Suprapubic skin (tissue), 4 donors: ENCODE measurements around the gene GNAL. TPM values are rescaled to one million over a fixed set of nuclear protein-coding genes. Genes with fewer than 3 reads are reported as not detected.

Source experiments
- DNase-seq, 2 donors: peaks; one replicate each; pipeline ENCODE4 v3.0.0-alpha.2; 2019; ENCODE audit warnings: low spot score in 2 of 2
- H3K27ac ChIP-seq: fragments of 200-600 bp; sonication (generic); one replicate; pipeline ENCODE4 v1.5.1; 2019
- H3K27me3 ChIP-seq: fragments of 200-600 bp; sonication (generic); one replicate; pipeline ENCODE4 v1.5.1; 2019
- H3K36me3 ChIP-seq: fragments of 200-600 bp; sonication (generic); one replicate; pipeline ENCODE4 v1.5.1; 2019
- H3K4me1 ChIP-seq: fragments of 200-600 bp; sonication (generic); one replicate; pipeline ENCODE4 v1.5.1; 2019
- H3K4me3 ChIP-seq: fragments of 200-600 bp; sonication (generic); one replicate; pipeline ENCODE4 v1.5.1; 2019; ENCODE audit warnings: mild to moderate bottlenecking
- H3K9me3 ChIP-seq: fragments of 200-600 bp; sonication (generic); one replicate; pipeline ENCODE4 v1.5.1; 2019
- CTCF ChIP-seq, 2 donors: fragments of 200-600 bp in 1 of 2; fragments of 450-650 bp in 1 of 2; sonication (generic) in 1 of 2; IDR thresholded peaks; one replicate each; pipeline ENCODE4 v1.5.1; 2016 to 2019; ENCODE audit warnings: antibody characterized with exemption in 2 of 2, mild to moderate bottlenecking in 1 of 2, moderate library complexity in 1 of 2
- EP300 ChIP-seq: sonication (generic); formaldehyde crosslinking; IDR thresholded peaks from one replicate; pipeline ENCODE4 v1.6.1; 2017; ENCODE audit warnings: antibody characterized with exemption
- POLR2A ChIP-seq, 2 donors: fragments of 450-650 bp; IDR thresholded peaks; one replicate each; pipeline ENCODE4 v1.6.1; 2017; ENCODE audit warnings: antibody characterized with exemption in 2 of 2, mild to moderate bottlenecking in 2 of 2, moderate library complexity in 2 of 2
- POLR2AphosphoS5 ChIP-seq, 3 donors: sonication (generic); formaldehyde crosslinking; IDR thresholded peaks; one replicate each; pipeline ENCODE4 v1.6.1; 2017; ENCODE audit warnings: antibody characterized with exemption in 3 of 3
- WGBS: methylation state at CpG from one replicate; pipeline ENCODE4 v1.1.5; 2018; 5-methylcytosine and 5-hydroxymethylcytosine counted together
- total RNA-seq, 4 donors: library from RNA; depleted of rRNA; stranded (reverse); fragments of >200 nt; gene quantifications; one replicate each; pipeline ENCODE4 v1.1.0, GENCODE V29; 2016

GNAL gene
- total RNA-seq, 4 donors from 2014 or later, result 8.7 to 17.2 (median 15.0) TPM

DNA sequence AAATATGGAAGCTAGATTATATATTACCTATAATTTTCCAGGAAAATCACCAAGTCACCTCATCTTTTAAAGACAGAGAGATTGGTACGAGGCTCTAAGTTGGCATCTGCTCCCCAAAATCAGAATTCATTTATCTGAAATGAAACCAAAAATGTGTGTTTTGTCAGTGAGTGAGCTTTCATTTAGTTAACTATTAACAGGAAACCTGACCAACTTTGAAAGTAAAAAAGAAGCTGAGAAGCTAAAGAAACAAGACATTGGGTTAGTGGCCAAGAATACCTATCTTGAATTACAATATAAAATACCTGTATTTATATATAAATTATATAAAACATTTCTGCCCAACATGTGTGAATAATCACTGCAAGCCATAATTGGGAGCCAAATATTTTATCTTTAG is 217.1 kb downstream of the GNAL start:
- no peaks in the 10 kb centered on the region for H3K9me3 ChIP-seq
- no peak for DNase-seq
- H3K4me1 ChIP-seq, result peaks cover 26% of the 10 kb centered on the region
- peaks cover 17% of the 10 kb centered on the region for H3K36me3 ChIP-seq
- H3K4me3 ChIP-seq, result no peak overlapping the region
- 91% methylated on average over 1 of the region's 1 CpG for WGBS
- no peaks in the 10 kb centered on the region for H3K27me3 ChIP-seq
- no peak overlapping the region for H3K27ac ChIP-seq
- TF ChIP-seq EP300 (no peak), POLR2A (IDR thresholded peaks at IDR 0.05) (no peak), CTCF (IDR thresholded peaks at IDR 0.05) (no peak), POLR2AphosphoS5 (IDR thresholded peaks at IDR 0.05) (no peak)

- peaks cover 14% of the 10 kb centered on the region for H3K36me3 ChIP-seq
- H3K9me3 ChIP-seq, result no peaks in the 10 kb centered on the region
- no peak for DNase-seq
- no peak for TF ChIP-seq CTCF (IDR thresholded peaks at IDR 0.05)
- TF ChIP-seq POLR2A (IDR thresholded peaks at IDR 0.05), result no peak
- TF ChIP-seq EP300, result no peak
- no peak for TF ChIP-seq POLR2AphosphoS5 (IDR thresholded peaks at IDR 0.05)
- H3K4me3 ChIP-seq, result peak overlapping the region; percentile 90
- WGBS, result 62% methylated on average over 20 of the region's 20 CpGs
- no peaks in the 10 kb centered on the region for H3K27me3 ChIP-seq
- no peak overlapping the region for H3K27ac ChIP-seq
- H3K4me1 ChIP-seq, result peaks cover 26% of the 10 kb centered on the region
Measured at GRCh38 chr18:11906926-11907874, 218.1 kb downstream of the GNAL start.

DNA sequence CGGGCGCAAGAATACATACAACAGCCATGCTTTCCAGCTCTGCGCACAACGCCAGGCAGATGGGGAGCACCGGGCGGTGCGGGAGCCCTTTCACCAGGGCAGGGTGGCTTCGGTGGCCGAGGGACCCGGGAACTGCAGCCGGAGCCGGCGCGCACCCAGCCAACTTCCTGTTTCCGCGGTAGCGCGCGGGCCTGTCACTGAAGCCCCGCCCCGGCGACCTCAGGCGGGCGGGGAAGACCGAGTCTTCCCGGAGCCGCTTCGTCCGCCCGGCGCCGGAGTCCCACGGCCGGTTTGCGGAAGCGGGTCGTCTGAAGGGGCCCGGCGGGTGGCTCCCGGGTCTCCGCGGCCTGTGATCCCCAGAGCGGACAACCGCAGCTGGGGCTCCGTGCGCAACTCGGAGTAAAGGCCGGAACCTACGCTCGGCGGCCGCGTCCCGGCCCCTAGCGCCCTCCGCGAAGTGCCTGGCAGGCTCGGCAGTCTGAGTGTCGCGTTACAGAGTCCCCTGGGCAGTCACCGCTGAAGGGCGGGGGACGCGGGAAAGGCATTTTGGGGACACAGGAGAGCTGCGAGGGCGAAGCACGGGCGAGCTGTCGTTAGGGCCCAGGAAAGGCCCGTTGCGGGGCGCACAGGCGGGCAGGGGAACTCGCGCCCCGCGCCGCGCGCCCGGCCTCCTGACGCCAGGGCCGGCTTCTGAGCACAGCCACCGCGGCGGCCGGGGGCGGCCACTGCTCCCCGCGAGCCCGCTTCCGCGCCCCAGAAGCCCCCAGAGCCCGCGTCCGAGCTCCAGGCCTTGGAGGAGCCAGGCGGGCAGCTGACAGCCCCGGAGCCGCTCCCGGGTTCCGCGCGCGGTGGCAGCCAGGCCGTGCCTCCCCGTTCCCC is 219.4 kb downstream of the GNAL start, which contains the start of gene MPPE1:
TSS of gene MPPE1 (minus strand) at position 136 of the 879 bp plus-strand sequence. CDS start 11,053 bp downstream, outside the sequence.
- Histone ChIP-seq H3K27ac (peak within 1 kb of the TSS; percentile 99), H3K36me3 (peaks cover 6% of the 10 kb centered on the region), H3K4me3 (peak within 1 kb of the TSS; percentile 90), H3K27me3 (no peaks in the 10 kb centered on the region), H3K4me1 (peaks cover 26% of the 10 kb centered on the region), H3K9me3 (no peaks in the 10 kb centered on the region)
- peak; percentile 92 to 94 for DNase-seq
- WGBS, result under 1% methylated on average over 54 of the region's 106 CpGs
- TF ChIP-seq POLR2A (IDR thresholded peaks at IDR 0.05), result peak; percentile 53 to 95
- TF ChIP-seq POLR2AphosphoS5 (IDR thresholded peaks at IDR 0.05), result peak; percentile 2 to 74 (median 72)
- no peak for TF ChIP-seq CTCF (IDR thresholded peaks at IDR 0.05)
- peak; percentile 26 for TF ChIP-seq EP300

DNA sequence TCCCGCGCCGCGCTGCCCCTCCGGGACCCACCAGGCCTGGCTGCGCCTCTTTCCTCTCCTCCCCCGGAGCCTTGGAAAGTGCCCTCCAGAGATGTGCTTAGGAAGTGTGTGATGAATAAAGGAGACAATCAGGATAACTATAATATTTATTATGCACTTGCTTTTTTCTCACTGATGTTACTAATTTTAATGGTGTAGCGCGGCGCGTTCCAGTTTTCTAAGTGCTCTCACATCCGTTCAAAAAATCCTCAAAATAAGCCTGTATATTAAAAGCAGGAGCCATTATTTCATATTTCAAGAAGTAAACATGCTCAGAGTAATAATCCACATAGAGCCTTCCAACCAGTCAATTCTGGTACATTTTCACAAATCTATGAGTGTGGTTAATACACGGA is 220.0 kb downstream of the GNAL start:
- H3K4me3 ChIP-seq, result peak overlapping the region; percentile 90
- DNase-seq, result no peak
- no peaks in the 10 kb centered on the region for H3K9me3 ChIP-seq
- TF ChIP-seq CTCF (IDR thresholded peaks at IDR 0.05) (no peak), POLR2A (IDR thresholded peaks at IDR 0.05) (no peak), POLR2AphosphoS5 (IDR thresholded peaks at IDR 0.05) (no peak), EP300 (no peak)
- H3K27me3 ChIP-seq, result no peaks in the 10 kb centered on the region
- peaks cover 5% of the 10 kb centered on the region for H3K36me3 ChIP-seq
- H3K27ac ChIP-seq, result peak overlapping the region; percentile 99
- H3K4me1 ChIP-seq, result peaks cover 26% of the 10 kb centered on the region
- 5% methylated on average over 12 of the region's 13 CpGs for WGBS
